GM21717 (cell line): Measurements from ENCODE around the gene HRH2.
"Not testable (repeated sequence)": the region's sequence is repeated elsewhere in the genome, so short reads cannot be mapped to it uniquely, and the experiment has no call there.

ENCODE experiments used
- ATAC-seq: cut with Tn5 transposase; IDR thresholded peaks from one replicate; pipeline ENCODE4 v1.9.1; 2021; ENCODE audit warnings: mild to moderate bottlenecking, moderate library complexity; ENCODE audit not compliant: unreplicated experiment

The HRH2 gene

DNA sequence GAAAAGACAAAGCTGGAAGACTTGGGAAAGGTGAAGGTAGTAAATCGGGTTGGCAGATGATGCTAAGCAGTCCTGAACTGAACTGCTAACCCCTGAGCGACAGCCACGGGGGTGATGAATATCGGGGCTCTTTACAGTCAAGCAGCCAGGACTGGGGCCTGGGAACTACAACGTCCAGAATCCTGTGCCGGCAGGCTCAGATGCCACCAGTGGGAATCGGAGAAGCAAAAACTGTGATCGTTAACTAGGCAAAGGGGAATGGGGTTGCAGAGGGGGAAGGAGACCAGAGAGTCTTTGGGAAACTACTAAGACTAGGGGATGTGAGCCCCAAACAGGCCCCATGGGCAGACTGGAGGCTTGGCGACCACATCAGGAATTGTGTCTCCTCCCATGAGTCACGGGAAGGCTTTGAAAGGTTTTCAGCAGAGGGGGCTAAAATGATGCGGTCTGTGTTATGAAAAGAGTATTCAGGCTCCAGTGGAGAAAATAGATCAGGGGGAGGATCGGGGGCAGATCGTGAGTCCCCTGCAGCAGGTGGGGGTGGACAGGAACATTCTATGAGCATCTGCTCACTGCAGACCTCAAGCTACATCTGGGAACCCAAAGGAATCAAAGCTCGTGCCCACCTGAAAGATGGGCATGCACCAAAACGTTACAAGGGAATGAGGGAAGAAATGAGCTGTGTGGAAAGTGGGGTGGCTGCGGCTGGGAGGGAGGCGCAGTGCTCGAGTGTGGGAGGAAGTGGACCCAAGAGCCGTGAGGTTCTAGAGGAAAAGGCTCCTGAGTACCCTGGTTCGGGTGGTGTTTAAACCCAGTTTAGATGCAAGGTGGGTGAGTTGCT, 53.8 kb downstream of the HRH2 start:
- ATAC-seq, result no peak

DNA sequence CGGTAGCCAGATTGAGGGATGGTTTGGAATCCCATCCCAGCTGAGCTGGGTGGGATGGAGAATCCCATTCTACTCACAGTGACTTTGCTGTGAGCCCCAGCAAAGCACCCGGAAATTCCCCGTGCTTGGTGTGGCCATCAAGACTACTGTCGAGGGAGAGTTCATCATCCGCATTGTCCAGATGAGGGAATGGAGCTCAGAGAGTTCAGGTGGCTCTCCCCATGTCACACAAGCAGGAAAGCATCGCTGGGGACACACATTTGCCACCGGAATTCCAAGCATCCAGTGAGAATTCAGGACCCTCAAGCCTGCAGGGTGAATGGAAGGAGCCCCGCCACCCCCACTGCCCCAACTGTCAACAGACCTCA, 54.4 kb downstream of the HRH2 start:
- no peak for ATAC-seq

DNA sequence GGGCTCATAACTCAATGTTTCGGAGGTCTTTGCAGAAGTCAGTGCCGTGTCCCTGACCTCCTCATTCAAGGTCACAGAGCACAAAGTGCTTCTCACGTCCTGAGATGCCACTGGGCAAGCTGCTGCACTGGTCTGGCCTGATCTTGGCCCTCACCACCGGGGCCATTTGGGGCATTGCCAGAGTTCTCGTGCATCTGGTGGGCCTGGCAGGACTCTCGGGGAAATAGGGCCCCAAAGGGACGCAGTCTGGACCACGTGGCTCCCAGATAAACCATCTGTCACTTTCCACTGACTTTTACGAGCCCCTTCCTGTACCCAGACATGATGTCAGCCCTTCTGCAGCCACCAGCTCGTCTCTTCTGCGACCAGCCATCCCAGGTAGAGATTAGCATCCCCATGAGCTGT, 54.8 kb downstream of the HRH2 start:
- ATAC-seq, result no peak

DNA sequence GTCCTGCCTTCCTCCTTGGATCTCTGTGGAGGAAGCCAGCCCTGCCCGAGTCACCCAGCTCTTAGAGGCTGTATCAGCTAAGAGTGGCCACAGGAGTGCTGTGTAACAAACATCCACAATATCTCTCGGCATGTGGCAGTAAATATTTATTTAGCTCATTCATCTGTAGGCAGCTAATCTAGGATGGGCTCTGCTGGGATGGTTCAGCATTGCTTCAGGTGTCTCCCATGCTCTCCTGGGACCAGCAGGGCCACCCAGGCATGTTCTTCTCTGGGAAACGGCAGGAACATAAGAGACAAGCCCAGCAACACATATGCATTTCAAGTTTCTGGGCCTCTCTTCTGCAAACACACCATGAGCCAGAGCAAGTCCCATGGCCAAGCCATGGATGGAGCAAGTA, 56.1 kb downstream of the HRH2 start:
- no peak for ATAC-seq

DNA sequence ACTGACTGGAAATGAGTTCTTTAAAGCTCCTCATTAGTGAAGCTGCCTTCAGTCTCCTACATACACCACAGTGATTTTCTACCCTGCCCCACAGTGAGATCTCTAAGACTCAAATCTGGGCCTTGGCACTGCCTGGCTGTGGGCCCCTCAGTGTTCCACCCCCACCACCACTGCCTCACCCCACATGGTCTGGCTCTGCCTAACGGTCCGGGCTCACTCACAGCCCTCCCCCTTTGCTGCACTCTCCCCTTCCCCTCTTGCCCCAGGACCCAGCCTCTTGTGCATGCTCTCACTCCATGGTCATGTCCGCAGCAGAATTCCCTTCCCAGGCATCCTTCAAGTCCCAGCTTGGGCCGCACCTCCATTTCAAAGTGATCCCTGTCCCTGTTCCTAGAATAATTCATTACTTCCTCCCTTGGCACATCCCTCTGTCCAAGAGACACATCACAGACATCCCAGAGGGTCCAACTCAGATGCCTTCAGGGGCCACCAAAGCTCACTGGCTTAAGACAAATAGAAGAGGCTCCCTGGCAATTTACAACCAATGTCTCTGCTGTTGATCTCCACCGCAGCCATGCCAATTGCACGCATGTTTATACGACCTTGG, 56.7 kb downstream of the HRH2 start:
- no peak for ATAC-seq

DNA sequence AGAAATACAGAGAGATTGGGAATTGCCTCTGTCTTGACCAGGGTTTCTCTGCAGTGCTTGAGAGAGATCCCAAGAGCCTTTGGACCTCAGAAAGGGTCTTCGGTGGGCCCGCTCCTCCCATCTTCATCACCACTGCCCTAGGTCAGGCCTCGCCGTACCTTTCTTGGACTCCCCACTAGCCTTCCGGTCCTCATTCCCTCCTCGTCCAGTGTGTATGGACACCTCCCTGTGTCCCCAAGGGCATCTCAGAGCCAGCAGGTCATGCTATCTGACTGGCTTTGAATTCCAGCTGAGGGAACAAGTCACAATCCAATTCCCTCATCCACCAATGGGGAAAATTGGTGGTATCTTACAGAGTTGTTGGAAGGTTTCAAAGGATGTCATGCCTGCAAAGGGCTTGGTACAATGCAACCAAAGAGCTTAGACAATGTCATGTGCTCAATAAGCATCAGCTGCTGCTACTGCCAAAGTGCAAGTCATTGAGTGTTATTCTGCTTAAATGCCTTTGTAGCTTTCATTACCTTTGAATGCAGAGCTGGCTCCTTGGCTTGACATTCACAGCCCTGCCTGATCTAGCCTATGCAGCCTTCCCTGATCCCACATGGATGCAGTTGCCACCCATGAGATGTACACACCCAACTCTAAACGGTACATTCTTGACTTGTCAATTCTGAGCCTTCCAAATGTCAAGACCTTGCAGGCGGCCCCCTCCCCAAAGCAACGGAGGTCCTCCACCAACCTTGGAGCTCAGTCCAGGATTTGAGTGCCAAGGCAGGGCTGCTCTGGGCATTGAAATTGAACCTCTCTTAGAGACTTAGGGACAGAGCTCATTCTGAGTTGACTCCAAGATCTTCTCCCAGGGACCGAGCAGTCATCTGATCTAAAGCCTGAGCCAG, 58.0 kb downstream of the HRH2 start:
- ATAC-seq, result no peak

DNA sequence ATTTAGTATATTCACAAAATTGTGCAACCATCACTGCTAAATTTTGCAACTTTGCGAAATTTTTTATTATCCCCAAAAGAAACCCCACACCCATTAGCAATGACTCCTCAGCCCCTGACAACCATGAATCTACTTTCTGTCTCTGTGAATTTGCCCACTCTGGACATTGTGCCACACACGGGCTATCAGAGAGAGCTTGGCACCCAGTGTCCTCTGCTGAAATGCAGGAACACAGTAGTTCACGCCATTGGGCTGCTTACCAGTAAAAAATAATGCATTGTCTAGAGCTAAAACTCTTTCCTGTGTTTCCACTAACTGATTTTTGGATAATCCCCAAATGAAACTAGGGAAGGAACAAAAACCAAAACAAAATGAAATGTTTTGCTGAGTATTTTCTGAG, 60.0 kb downstream of the HRH2 start:
- ATAC-seq, result no peak

DNA sequence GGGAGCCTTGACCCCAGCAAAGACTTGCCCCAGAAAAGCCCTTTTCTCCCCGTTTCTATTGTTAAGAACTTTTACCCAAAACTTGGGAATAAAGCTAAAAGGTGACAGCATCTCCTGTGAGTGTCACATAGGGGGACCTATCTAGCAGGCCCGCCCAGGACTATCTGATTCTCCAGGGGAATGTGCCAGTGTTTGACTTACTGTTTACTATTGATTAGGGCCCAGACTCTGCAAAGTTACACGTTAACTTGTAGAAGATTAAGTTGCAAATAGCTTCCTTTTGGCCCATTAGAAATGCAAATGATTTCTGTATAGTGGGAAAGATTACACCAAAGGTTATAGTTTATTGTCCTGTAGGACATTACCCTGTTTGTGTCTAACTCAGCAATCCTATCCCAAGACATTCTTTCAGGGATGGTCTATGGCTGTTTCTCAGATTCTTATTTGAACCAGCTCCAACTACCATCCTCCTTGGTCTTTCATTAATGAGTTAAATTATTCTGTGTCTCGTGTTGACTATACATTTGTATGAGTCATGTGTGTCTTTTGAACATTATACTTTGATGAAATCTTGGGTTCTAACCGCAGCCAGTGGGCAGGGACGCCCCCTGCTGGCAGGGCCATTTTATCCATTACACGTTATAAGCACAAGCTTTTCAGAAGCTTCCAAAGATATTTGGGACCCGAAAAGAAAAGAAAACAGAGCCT, 60.7 kb downstream of the HRH2 start:
- no peak for ATAC-seq

DNA sequence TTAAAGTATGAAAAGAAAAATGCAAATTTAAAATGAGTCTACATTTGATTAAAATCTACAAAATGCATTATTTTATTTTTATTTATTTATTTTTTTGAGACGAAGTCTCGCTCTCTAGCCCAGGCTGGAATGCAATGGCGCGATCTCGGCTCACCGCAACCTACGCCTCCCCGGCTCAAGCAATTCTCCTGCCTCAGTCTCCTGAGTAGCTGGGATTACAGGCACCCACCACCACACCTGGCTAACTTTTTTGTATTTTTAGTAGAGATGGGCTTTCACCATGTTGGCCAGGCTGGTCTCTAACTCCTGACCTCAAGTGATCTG, 61.2 kb downstream of the HRH2 start:
- ATAC-seq, result not testable (repeated sequence)

DNA sequence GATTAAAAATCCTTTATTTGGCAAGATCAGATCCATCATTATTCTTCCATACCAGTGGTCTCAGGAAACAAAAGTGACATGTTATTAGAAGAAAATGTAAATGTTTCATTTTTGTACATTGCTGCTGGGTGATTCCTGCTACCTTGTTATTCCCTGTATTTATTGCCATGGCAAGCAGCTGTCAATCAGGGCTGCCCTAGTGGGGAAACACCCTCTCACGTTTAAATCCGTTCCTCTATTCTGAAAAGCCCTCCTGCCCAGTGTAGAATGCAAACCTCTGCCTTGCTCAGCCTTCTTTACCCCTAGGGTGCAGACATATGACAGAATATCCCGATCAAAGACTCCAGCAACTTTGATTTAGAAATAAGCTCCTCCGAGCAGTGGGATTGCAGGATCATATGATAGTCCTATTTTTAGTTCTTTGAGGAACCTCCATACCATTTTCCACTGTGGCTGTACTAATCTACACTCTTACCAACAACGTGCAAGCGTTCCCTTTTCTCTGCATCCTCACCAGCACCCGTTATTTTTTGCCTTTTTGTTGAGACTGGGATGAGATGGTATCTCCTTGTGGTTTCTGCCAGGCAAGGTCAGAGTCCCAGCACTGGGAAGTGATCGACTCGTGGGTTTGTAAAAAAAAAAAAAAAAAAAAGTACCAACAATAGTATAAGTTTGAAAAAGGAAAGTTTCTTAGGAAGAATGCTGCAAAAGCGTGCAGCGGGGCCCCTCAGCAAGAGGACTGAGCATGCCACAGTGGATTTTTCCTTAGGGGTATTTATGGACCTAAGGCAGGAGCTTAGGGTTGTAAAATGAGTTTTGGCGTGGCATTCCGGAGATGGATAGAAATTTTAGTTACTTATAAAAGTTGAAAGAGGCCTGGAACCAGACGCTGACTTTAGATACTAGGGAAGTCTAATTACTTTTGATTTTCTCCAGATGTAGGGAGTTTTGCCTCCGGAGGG, 66.7 kb downstream of the HRH2 start:
- ATAC-seq, result no peak

DNA sequence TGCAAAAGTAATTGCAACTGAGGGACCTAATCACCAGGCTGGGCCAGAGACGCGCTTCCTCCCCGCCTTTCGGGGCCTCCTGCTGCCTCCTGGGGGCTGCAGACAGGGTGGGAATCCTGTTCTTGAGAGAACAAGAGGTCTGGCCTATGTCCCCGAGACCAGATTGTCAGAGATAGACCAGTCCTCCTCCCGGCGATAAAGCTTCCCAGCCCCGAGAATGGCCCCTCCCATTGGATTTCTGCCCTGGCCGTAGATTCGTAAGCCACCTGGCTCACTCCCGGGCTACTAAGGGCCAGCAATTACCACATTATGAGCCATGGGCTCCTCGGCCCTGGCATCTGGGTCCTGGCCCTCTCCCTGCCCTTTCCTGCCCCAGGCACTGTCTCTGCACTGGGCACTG, 70.4 kb downstream of the HRH2 start:
- no peak for ATAC-seq

DNA sequence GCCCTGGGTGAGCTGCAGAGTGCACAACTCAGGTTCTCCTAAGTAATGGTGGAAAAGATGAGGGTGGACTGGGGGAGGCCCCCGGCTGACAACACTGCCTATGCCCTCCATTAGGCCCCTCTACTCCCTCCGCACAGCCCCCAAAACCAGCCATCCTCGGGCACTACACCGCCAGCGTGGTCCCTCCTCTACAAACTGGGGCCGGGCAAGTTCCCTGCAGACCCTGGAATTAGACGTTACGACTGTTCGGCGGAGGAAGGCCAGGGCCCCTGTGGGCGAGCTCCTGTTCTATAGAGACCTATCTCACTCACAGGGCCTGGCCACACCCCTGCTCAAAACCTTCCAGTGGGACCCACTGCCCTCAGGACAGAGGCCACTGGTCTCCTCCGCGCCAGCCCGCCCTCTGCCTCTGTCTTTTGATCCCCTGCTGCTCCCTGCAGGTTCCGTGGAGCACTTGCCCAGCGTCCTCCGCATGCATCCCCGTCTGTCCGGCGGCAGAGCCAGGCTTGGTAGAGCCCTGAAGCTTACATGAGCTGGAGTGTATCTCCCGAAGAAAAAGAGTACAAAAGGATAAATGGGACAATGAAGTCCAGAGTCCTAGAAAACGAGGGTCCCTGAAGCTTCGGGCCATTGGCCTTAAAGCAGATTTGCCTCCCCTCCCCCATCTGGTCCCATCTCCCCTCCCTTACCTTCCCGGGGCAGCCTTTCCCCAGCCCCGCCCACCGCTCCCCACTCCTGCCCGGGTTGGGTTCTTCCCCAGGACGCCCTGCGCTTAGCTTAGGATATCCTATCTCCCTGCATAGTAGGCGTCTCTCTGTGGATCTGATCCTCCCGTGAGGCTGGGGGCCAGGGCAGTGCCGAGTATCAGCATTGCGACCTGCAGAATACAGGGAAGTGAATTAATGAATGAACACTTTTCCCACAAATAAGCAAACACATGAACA, 71.3 kb downstream of the HRH2 start:
- ATAC-seq, result no peak

DNA sequence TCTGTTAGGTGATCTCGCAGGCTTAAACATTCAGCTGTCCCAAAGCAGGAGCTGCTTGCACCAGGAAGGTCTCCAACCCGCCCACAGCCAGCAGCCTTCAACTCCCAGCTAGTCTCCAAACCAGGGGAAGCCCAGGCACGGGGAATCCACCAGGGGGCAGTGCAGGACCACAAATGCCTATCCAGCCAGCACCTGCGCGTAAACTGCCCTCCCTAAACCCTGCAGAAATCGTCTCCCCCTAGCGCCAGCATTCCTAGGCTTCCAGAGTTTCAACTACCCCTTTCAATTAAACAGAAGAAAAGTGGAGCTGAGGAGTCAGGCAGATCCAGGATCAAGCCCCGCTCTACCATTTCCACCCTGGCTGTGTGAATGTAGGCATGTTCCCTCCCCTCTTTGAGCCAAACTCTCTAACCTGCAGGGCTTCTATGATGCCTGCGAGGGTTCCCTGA, 72.0 kb downstream of the HRH2 start:
- peak; percentile 68 for ATAC-seq

DNA sequence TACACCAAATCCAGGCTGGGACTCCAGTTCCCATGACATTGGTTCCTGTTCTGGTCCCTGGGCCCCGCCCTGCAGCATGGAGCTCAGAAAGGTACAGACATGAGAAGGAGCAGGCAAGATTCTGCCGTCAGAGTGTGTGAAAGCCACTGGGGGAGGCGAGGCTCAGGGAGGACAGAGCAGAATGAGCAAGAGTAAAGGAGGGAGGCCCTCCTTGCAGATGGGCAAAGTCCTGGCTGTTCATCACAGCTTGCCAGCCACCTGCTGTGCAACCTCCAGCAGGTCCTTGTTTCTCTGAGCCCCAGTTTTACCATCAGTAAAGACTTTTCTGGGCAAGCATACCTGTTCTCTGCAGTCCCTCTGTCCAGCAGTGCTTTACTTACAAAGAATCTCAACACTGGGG, 73.3 kb downstream of the HRH2 start:
- no peak for ATAC-seq

DNA sequence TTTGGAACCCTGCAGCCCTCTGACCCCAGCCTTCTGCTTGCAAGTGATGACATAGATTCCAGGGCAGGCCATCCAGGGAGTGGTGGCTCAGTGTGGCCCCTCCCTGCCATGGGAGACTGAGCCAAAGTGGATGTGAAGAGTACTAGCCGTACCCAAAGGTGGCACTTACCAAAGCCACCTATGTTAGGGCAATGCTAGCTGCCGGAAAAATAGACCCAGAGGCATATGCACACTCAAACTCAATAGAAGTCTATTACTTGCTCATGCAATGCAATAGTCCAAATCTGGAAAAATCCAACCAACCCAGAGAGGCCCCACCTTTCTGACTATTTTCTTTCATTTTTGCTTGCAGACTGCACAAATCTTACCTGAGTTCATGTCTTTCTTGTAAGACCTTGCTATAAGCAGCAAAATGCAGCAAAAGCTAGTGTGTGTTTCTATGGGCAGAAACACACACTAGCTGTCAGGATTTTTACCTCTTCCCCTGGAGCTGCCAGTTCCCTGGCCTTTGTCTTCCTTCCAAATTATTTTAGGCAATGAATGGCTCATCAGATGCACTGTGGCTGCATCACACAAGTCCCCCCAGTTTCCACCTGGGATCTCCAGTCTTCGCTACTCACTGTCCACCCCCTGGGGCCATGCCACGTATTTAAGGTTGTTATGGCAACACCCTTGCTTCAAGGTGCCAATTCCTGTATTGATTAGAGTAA, 74.0 kb downstream of the HRH2 start:
- no peak for ATAC-seq

DNA sequence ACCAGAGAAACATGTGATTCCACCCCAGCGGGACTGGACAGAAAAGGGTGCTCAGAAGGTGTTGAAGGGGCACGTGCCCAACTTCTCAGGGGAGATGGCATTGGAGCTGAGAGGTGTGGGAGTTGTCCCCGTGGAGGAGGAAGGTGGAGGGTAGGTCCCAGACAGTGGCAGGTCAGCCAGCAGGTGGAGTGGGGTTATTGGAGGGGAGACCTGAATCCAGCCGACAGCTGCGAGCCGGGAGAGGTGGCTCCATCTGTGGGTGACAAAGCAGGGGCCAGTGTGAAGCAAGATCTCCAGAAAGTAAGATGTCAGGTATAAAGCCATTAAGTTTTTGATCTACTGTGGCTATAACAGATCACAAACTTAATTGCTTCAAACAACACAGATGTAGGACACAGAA, 75.1 kb downstream of the HRH2 start:
- no peak for ATAC-seq

DNA sequence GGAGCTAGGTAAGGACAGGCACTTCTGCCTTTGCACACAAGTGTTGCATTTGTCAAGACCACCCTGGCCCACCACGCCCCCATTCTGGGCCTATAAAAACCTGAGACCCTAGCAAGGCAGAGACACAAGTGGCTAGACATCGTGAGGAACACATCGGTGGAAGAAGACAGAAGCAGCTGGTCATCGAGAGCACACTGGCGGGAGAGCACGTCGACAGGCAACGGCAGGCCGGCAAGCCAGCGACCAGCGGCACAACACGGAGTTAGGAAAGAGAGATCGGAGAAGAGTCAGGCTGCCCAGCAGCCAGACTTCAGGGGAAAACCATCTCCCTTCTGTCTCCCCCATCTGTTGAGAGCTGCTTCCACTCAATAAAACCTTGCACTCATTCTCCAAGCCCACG, 76.1 kb downstream of the HRH2 start:
- ATAC-seq, result no peak

DNA sequence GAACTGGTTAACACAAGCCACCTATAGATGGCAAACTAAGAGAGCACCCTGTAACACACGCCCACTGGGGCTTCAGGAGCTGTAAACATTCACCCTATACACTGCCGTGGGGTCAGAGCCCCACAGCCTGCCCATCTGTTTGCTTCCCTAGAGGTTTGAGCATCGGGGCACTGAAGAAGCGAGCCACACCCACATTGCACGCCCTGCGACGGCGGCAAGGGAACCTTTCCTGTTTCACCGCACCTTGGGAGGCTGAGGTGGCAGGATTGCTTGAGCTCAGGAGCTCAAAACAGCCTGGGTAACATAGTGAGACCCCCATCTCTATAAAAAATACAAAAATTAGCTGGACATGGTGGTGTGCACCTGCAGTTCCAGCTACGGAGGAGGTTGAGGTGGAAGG, 76.6 kb downstream of the HRH2 start:
- no peak for ATAC-seq
